DMS 273 (cell line): Measurements from ENCODE around the gene AK3.

ENCODE experiments used
- DNase-seq: peaks from one replicate; lab custom pipeline; 2025; ENCODE audit not compliant: unreplicated experiment; lab: John Stamatoyannopoulos, UW

Gene AK3

DNA sequence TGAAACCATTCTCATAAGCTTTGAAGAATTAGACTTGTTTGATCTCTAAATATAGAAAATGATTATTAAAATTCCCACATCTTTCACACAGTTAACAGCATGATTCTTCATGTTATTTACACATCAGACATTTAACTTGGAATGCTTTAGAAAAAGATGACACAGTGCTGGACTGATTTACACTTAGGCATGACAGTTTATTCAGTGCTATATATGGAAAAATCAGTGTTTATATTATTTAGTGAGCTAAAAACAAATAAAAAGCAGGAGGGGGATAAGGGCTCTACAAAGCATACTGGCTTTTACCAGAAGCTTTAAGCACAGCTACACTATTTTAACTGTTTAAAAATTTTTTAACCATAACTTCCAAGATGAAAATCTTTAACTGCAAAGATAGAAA lies 31.6 kb downstream of the AK3 start:
- DNase-seq, result no peak

DNA sequence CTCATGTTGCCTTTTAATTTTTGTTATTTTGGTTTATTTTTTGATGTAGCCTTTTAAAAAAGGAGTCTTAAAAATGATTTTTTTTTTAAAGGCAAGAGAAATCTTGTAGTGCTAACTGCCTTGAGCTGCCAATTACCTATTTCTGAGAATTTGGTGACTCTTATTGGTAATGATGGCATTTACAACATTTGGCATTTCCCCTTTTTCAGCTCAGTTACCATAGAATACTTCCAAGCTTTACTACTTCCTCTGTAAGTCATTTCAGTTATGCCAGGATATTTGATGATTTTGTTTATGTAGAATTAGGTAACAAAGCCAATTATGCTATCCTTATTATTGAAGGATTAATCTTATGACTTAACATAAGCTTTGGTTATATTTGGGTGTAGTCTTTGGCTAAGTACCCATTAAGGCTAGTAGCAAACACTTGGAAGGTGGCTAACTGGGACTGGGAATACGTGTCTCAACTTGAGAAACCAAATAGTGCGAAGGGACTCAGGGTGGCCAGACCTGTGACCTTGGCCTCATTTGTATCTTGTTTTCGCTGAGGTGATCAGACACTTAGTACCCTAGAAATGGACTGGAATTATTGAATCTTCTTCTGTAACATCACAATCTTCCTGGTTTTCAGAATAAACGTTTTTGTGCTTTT lies 33.9 kb downstream of the AK3 start:
- no peak for DNase-seq

DNA sequence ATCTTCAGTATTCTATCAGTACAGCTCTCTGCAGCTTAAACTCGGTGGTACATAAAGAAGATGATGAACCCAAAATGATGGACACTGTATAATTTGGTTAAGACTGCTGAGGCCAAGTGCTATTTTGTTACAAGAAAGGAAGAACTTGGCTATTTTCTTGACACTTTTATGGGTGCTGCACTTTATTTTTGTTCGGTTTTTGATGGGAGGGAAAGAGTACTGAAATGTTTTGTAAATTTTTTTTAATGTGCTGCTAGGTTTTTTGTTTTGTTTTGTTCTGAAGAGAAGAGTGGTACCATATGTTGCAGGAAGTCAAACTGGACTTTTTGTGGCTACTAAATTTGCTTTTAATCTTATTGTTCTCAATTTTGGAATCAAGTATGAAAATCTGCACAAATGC lies 35.0 kb downstream of the AK3 start:
- DNase-seq, result no peak

DNA sequence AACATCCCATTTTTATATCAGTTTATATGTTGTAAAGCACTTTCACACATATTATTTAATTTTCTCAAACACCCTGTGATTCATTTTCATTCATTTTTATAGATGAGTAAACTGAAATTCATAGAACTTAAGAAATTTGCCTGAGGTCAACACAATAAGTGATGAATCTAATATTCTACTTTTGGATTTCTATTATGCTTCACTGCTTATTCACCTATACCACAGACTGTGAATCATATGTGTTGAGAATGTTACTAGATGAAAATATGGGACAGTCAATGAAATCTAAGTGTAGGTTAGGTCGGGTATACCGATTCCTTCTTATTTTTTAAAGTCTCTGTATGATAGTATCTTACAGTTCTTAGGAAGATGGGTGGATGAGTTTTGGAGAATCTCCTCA lies 36.9 kb downstream of the AK3 start:
- no peak for DNase-seq

DNA sequence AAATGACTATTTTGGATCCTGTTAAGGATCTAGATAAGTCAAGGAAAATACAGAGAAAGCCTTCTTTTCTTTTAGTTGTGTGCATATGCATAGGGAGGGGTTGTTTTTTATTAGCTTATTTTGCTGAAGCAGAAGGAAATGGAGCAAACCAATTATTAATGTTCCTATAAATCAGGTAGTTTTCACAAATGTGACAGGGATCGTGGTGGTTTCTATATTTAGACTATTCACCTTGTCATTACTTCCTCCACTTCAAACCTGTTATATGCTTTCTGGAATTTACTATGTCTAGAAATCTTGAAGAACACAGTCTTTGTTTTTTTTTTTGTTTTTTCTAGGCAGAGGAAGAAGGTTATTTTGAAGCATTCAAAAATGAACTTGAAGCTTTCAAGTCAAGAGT lies 39.5 kb downstream of the AK3 start:
- no peak for DNase-seq

DNA sequence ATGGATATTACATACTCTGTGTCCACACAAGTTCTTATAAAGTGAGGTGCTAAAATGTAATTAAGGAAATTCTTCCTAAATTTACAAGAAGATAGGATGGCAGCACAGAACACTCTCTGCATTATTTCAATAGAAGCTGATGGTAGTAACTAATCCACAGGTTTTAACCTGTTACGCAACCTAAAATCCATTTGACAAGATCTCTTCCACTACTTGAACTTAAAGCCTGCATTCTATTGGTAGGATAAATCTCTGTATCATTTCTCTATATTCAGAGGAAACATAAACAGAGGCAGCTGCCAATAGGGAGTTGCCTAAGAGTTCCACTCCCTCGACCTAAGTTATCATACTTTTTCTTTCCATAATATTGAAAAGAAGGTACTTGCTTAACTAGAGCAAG lies 40.1 kb downstream of the AK3 start:
- DNase-seq, result no peak

DNA sequence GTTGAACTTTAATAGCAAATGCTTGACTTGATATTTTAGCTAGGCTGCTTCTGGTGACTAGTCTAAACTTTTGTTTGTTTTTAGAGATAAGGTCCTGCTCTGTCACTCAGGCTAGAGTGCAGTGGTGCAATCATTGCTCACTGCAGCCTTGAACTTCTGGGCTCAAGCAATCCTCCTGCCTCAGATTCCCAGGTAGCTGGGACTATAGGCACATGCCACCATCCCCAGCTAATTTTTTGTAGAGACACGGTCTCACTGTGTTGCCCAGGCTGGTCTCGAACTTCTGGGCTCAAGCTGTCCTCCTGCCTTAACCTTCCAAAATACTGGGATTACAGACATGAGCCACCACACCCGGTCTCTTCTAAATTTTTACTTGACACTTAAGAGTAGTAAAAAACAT lies 40.9 kb downstream of the AK3 start:
- DNase-seq, result no peak

DNA sequence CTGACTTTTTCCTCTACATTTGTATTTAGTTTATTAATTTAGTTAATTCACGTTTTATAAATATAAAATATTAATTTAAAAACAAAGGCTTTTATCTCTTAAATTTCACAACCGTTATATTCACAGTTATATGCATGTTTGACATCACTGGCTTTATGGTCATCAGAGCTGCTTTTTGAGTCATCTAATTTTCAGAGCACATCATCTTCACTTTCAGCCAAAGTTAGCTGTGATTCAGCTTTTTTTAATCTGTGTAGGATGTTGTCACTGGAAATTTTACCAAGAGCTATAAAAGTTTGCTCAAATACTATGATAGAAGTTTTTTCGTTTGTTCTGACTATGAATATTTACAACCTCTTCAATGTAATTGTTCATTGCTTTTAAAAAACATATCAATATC lies 49.2 kb downstream of the AK3 start:
- DNase-seq, result no peak

DNA sequence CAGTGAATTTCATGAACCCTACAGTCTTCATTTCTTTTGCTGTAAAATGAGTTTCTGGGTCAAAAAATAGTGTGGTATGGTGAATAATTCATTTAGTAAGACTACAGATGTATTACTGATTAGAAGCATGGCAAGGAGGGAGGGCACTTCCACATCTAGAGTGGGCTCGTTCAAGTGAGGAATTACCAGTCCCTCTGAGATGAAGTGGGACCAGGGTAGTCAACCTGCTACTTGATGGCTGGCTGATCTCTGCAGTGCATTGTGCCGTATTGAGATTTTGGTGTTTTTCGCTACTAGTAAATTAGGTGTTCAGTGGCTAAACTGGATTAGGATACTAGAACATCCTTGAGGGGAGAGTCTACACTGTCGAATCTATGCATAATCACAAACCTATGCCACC lies 50.9 kb downstream of the AK3 start:
- DNase-seq, result no peak

DNA sequence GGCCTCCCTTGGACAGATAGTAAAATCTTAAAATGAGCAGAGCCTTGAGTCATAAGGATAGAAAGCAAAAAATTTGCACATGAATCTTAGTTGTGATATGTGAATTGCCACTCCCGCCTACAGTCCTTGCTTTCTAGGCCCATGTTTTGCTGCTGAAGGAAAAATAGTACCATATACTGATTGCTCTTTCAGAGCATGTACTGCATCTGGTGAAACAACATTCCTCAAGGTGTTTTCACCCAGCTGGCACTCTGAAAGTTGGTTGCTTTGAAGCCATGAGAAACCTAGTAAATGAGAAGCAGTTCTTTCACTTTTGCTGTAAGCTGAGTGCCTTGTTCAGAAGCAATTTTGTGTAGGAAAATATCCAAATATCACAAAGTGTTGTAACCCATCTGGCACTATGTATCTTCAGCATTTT lies 51.3 kb downstream of the AK3 start:
- DNase-seq, result no peak

DNA sequence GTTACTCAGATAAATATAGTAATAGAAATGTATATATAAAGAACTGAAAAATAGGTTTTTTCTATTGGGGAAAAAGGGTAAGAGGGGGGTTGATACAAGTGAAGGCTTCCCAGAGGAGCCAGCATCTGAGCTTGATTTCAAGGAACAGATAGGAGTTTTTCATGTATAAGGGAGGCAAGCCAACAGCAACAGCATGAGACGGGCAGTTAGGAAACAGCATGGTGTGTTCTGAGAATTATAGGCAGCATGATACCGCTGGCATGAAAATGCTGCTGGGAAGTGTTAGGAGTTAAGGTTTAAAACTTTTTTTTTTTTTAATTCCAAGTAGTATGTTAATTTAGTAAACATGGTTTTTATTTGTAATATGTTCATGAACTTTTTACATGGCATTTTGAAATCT lies 52.0 kb downstream of the AK3 start:
- DNase-seq, result peak; percentile 8

DNA sequence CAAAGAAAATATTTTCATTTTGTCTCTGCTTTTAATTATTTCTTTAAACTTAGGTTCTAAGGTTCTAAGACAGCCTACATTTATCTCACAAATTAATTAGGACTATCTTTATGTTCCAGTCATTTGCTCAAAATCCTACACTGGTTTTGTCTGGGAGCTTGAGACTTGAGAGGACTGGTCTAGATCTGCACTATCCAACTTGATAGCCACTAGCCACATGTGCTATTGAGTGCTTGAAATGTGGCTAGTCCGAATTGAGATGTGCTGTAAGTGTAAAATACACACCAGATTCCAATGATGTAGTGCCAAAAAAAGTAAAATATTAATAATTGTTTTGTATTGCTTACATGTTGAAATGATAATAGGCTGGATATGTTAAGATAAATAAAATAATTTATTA lies 54.4 kb downstream of the AK3 start:
- no peak for DNase-seq

DNA sequence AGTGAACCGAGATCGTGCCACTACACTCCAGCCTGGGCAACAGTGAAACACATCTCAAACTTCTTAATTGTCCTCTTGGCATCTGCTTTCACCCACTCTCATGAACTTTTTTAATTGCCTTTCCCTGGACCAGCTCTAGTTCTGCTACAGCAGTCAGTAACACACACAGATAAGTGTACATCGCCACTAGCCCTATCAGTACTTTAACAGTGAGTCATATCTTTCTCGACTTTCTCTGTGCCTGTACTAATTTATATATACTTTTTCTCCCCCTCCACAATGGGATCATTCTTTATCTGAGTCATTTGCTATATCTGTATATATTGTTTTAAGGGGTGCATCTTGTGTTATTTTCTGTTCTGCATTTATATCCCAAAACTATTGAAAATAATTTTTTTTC lies 54.9 kb downstream of the AK3 start:
- DNase-seq, result no peak

DNA sequence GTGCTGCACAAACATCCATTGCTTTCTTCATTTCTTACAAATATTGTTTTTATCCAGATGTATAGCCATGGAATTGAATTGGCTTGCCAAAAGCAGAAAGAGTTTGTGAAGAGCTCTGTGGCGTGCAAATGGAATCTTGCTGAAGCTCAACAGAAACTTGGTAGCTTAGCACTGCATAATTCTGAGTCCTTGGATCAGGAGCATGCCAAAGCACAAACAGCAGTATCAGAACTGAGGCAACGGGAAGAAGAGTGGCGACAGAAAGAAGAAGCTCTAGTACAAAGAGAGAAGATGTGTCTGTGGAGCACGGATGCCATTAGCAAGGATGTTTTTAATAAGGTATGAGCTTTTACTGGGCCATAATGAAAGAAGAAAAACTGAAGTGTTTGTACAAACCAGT lies 56.2 kb downstream of the AK3 start:
- DNase-seq, result no peak

DNA sequence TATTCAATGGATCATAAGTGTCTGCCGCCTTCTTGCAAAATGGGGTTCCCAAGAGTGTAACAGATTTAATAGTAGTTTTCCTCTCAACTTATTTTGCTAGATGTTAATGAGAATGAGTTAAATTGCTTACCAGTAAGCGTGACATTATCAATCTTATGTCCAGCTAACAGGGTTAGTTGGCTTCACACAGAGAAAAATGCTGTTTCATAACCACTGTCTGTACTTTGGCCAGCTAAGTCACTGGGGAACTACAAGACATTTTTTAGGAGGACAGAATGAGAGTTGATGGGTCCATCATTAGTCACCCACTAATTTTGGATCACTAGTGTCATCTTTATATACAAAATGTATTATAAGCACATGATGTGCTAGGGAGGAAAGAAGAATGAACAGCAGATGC lies 60.3 kb downstream of the AK3 start:
- no peak for DNase-seq

DNA sequence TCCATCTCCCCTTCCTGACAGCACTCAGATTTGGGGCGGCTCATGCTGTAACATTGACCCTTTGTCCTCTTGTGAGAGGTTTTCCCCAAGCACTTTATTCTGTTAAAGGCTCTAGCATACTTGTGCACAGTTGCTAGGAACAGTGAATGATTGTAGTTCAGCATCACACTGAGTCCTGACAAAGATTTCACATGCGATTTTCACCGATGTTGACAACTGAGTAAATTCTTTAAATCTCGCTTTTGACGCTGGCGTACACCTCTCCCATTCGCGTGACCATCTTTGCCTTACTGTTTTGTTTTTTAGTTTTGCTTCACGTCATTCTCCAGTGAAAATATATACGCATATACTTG lies 60.9 kb downstream of the AK3 start:
- DNase-seq, result no peak

DNA sequence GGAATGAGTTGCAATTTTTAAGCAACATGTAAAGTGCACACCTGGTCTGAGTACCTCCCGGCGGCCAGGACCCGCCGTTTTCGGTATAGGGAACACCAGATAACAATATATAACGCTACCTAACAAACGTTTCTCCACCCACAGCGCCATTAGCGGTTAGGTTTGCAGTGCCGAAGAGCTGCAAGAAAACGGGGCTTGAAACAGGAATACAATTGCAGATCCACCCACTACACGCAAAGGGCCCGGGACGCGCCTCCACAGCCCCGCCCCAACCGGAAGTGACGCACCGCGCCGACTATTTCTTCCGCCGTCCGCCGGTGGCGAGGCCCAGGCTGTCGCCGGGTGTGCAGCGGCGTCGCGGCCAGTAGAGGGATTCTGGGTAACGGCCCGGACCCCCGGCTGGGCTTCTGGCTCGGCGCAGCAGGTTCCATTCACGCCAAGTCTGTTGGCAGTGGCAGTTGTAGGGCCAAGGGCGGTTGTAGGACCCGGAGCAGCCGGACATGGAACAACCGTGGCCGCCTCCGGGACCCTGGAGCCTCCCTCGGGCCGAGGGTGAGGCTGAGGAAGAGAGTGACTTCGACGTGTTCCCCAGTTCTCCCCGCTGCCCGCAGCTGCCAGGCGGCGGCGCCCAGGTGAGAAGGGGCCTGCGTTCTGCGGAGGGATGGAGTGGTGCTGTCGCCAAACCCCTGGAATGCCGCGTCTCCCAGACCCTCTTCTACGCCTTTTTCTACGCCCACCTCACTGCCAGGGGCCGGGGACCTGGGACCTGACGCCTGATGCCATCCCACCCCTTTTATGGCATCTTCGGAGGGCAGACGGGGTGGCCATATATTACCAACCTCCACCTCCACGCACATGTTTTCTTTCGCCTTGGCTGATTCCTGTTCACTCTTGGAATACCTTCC lies 61.5 kb downstream of the AK3 start, which contains the start of gene CDC37L1:
Gene CDC37L1, plus strand, starts transcription at position 302 of the 905 bp plus-strand sequence. Its CDS starts 199 bp downstream, at position 501.
- peak; percentile 97 for DNase-seq

DNA sequence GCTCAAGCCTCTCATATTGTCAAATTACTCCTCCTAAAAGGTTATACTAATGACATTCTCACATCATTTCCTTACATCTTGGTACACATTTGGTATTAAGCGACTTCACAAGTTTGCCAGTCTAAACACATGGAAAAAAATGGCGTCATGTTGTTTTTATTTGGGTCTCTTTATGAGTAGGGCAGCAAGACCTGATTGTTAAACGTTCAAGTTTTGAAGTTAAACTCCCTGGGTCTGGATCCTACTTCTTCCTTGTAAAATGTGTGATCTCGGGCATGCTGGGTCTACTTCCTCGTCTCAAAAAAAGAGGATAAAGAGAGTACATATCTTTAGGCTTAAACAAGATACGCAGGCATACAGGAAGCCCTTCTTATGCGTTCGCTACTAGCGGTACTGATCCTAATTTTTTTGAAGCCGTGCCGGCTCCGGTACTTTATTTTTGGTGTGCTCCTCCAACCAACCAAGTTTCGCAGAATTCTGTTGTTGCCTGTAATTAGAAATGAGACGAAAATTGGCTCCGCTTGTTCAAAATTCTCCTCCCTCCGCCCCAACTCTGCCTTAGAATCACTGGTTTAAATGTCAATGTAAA lies 62.2 kb downstream of the AK3 start:
- peak; percentile 68 for DNase-seq

DNA sequence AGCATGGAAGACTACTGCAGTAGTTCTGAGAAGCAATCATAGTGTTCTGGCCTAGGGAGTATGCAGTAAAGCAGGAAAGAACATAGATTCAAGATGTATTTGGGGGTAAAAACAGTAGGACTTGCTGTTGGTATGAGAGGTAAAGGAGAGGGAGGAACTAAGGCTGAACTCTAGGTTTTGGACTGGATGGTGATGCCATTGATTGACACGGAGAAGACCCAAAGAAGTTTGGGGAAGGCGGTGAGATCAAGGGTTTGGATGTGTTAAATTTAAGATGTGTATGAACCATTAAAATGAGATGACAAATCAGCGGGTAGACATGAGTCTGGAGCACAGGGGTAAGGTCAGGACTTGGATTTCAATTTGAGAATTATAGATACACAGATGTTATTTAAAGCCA lies 63.6 kb downstream of the AK3 start:
- DNase-seq, result no peak

DNA sequence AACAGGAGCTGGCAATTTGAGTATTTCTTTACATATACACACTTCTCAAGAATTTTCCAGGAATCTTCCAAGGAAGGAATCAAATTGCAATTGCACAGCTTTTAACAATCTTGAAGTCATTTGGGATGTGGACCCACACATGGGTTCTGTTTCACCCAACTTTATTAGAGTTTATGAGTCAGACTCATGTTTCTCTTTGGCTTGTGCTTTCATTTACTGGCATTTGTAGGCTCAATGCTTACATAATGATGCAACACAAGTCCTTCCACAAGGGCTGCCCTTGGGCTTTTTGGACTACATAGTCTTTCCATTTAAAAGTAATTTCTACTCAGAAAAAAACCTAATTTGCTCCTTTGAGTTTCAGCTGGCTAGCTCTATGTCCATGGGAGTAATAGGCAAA lies 66.2 kb downstream of the AK3 start:
- peak; percentile 6 for DNase-seq

DNA sequence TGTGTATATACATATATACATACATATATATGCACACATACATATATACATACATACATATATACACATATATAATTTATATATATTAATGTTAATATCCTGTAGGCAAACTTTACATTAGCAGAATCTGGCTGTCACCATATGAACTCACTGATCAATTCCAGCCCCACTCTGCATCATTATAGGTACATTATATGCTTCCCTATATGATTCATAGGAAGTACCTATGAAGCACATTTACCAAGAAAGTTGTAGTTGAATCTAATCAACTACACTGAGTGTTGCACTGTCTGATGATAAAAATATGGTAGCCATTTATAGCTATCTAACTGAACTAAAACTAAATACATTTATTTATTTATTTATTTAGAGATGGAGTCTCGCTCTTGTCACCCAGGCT lies 69.3 kb downstream of the AK3 start:
- no peak for DNase-seq

DNA sequence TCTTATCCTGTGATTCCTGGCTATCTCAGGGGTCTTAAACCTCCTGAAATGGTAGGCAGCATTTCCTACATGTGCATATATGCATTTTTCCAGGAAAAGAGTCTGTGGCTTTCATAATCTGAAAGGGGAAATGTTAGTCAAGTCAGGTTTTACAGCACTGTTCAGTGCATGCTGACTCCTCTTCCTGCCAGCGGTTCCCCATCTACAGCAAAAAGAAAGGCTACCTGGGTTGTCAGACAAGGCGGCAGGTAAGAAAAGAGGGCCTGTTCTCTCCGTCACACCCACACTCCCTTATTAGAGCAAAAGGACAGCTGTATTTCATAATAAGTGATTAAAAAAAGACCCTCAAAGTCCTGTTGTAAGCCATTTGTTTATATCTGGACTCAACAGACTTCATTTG lies 70.4 kb downstream of the AK3 start:
- DNase-seq, result no peak
